ENCODE results near the gene GNAL.
"Not testable (repeated sequence)": the region's sequence is repeated elsewhere in the genome, so short reads cannot be mapped to it uniquely, and the experiment has no call there.

GNAL gene

DNA sequence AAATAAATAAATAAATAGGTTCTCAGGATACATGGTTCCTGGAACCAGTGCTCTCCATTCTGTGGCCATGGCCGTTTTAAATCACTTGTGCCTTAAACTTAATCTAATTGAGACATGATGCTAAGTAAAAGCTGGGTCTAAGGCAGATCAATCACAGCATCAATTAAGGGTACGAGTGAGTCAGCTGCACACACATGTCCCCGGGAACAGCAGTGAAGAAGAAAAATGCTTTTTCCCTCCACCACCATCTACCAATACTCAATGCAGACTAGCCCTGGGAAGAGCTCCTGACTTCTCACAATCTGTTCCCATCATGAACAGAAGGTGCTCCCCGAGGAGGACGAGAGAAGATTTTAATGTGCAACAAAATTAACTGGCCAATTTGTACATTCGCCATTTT, 155.4 kb downstream of the GNAL start:
- no peak for DNase-seq (ENCODE audit: low read depth in 2 of 2, low spot score in 1 of 2)

DNA sequence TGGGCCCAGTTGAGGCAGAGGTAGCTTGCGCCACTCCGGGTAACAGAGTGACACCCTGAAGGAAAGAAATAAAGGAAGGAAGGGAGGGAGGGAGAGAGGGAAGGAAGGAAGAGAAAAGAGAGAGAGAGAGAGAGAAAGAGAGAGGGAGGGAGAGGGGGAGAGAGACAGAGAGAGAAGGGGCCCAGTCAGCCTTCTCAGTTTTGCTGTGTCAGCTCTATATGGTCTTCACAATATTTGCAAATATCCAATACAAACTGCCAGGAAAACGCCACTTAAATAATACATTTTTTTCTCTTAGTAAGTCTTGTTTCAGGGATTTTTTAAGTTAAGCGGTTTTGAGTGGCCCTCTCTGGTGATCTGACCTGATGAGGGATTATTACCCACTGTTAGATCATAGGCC, 156.6 kb downstream of the GNAL start:
- DNase-seq (ENCODE audit: low read depth in 2 of 2, low spot score in 1 of 2): no peak

DNA sequence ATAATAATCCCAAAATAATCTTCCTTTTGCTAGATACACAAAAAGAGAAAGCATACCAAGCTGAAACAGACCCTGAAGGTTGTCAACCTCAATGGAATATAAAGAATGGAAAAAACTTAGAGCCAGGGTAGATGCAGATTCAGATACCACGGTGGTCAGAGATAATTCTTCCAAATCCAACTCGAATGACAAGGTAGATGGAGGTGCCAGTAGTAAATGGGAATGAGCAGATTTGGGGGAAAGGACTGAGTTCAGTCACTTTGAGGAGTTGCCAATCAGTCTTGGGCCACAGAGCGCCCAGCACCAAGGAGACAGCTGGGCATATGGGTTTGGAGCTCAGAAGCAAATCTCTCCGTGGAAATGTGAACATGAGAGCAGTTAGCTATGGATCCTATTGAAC, 158.7 kb downstream of the GNAL start:
- DNase-seq (ENCODE audit: low read depth in 2 of 2, low spot score in 1 of 2): no peak

DNA sequence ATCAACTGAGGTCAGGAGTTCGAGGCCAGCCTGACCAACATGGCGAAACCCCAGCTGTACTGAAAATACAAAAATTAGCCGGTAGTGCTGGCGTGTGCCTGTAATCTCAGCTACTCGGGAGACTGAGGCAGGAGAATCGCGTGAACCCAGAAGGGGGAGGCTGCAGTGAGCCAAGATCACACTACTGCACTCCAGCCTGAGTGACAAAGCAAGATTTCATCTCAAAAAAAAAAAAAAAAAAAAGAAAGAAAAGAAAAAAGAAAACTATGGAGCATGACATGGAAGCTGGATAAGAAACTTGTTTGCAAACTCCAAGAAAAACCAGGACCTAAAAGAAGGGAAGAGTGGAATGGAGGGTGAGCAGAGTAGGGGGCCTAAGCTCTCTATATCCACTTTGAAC, 160.2 kb downstream of the GNAL start:
- DNase-seq (ENCODE audit: low read depth in 2 of 2, low spot score in 1 of 2): no peak

DNA sequence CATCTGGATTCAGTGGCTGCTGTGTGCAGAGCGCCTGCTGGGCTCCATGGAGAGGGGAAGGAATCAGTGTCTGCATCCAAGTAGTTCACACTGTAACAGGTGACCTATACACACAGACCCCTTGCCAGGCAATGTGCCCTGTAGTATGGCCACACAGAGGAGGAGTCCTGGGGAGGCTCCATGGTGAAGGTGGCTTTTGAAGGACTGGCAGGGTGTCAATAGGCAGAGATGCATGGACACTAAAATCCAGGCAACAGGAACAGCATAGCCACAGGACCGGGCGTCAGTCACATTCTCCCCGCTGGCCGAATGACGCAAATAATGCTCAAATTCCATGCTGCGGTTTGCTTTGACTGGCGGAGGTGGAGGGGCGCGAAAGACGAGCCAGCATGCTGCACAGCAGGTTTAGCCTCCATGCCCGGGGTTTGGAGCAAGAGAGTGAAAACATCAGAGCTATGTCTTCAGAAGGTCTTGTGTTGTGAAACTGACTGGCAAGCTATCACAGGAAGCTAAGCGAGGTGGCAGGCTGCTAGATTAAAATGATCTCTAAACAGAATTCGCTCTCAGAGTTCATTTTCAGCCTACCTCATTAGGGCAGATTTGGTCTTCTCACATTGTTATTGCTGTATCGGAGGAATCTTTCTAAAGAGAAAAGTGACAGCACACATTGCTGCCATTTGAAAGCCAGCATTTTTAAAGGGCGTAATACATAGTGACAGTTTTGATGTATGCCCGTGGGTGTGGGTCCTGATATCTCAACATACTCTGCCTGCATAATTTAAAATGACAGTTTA, 161.0 kb downstream of the GNAL start:
- peak; percentile 20 to 33 for DNase-seq (ENCODE audit: low read depth in 2 of 2, low spot score in 1 of 2)

DNA sequence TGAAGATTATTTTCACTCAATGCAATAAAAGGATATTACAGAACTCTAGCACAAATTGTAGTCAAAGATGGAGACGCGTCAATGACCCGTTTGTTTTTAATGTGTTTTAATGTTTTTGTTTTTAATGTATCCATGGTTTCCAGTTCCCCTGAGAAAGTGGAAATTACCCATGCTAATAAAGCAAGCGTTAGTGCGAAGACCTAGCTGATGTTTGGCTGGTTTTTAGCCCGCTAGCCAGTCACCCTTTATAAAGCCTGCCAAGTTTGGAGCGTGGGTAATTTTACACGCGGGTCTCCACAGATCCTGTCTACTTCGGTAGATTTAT, 161.7 kb downstream of the GNAL start:
- DNase-seq (ENCODE audit: low read depth in 2 of 2, low spot score in 1 of 2): no peak

DNA sequence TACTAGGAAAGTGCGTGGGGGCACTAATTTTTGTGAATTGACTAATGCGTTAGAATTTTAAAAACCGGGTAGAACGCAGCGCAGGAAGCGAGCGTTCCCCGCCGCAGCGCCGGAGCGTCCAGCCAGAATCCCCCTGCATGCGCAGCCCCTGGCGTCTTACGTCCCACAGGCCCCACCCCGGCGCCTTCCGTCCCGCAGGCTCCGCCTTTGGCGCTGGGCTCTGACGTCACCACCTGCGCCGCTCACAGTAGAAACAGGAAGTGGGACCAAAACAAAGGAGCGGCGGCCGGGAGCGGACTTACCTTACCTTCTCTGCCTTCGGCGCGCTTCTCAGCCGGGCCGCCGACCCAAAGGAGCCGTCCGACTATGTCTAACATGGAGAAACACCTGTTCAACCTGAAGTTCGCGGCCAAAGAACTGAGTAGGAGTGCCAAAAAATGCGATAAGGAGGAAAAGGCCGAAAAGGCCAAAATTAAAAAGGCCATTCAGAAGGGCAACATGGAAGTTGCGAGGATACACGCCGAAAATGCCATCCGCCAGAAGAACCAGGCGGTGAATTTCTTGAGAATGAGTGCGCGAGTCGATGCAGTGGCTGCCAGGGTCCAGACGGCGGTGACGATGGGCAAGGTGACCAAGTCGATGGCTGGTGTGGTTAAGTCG, 162.2 kb downstream of the GNAL start, which contains the start of gene CHMP1B:
Gene CHMP1B, plus strand, starts transcription at position 268 of the 660 bp plus-strand sequence. Its CDS starts 99 bp downstream, at position 367.
- DNase-seq (ENCODE audit: low read depth in 2 of 2, low spot score in 1 of 2): peak; percentile 93 to 96

DNA sequence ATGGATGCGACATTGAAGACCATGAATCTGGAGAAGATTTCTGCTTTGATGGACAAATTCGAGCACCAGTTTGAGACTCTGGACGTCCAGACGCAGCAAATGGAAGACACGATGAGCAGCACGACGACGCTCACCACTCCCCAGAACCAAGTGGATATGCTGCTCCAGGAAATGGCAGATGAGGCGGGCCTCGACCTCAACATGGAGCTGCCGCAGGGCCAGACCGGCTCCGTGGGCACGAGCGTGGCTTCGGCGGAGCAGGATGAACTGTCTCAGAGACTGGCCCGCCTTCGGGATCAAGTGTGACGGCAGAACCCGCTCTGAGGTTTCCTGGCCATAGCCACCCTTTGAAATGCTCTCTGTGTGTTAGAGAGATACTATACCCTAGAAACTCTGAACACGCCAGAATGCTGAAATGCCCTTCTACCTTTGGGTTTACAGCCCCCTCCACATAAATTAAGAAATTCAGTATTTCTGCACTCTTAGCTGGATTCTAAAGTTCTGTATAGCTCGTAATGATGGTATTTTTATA, 162.8 kb downstream of the GNAL start:
- peak in 1 of 2 donors; percentile 11 for DNase-seq (ENCODE audit: low read depth in 2 of 2, low spot score in 1 of 2)

DNA sequence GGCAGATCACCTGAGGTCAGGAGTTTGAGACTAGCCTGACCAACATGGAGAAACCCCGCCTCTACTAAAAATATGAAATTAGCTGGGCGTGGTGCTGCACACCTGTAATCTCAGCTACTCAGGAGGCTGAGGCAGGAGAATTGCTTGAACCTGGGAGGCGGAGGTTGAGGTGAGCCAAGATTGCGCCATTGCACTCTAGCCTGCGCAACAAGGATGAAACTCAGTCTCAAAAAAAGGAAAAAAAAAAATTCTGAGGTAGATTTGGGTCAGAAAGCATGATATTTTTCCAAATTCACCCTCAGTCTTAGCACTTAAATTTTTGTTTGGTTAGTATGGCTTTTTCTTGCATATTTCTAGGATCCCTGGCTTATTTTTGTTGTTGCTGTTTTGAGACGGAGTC, 165.5 kb downstream of the GNAL start:
- DNase-seq (ENCODE audit: low read depth in 2 of 2, low spot score in 1 of 2): not testable (repeated sequence)

DNA sequence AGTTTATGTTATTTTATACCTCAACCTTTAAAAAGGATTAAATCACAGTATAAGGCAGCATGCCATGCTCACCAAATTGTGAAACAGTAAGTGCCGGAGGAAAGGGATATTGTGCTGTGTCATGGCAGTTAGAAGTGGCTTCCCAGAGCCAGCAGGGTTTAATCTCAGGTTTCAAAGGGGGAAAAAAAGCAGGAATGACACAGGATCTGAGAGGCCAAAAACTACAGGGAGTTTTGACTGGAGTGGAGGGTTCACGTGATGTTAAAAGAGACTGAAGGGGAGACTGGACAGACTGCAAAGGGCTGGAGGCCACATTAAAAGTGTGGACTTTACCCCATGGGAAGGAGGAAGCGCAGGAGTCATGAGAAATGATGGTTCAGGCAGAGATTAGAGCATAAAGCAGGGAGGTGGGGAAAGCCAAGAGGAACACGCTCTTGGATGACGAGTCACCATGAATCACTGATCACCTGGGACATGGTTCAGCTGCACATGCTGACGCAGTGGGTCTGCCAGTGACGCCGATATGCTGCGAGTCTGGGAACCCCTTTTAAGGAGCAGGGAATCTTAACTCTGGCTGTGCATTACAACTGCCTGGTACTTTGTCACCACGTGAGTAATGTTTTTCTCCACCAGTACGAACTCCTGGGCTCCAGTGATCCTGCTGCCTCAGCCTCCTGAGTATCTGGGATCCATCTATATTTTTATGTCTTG, 168.3 kb downstream of the GNAL start:
- no peak for DNase-seq (ENCODE audit: low read depth in 2 of 2, low spot score in 1 of 2)

DNA sequence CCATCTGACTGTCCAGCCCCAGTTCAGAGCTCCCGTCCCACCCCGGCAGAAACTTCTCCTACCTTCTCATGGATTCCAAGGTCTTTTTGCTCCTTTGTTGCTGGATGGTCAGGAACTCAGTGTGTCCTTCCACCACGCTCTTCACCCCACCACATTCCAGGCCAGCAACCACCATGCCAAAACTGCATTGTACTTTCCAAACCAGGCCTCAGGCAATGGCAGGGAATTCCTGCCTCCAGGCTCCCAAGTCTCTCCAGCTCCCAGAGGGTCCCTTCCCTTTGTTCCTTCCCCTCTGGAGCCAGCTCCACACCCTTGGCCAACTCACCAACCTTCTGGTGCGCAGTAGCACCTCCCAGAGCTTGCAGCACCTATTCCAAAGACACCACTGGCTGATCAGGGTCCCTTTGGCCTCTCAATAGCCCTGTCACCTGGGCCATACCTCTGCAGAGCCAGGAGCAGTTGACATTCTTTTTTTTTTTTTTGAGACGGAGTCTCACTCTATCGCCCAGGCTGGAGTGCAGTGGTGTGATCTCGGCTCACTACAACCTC, 170.3 kb downstream of the GNAL start:
- no peak for DNase-seq (ENCODE audit: low read depth in 2 of 2, low spot score in 1 of 2)

DNA sequence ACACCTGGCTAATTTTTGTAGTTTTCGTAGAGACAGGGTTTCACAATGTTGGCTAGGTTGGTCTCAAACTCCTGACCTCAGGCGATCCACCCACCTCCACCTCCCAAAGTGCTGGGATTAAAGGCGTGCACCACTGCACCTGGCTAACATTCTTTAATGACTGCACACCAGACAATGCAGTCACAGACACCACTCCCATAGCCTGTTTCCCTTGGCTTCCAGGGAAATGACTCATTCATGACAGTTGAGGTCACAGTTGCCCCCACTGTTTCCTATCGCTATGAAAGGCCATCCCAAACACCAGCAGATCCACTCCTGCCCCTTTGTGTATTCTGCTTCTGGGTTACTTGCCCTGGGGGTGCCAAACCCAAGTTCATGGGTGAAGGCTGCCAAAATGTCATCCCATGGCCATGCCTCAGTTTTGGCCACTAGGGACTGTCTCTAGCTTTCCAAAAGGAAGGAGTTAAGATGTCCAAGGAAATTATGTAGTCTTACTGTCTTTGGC, 170.9 kb downstream of the GNAL start:
- DNase-seq (ENCODE audit: low read depth in 2 of 2, low spot score in 1 of 2): no peak

DNA sequence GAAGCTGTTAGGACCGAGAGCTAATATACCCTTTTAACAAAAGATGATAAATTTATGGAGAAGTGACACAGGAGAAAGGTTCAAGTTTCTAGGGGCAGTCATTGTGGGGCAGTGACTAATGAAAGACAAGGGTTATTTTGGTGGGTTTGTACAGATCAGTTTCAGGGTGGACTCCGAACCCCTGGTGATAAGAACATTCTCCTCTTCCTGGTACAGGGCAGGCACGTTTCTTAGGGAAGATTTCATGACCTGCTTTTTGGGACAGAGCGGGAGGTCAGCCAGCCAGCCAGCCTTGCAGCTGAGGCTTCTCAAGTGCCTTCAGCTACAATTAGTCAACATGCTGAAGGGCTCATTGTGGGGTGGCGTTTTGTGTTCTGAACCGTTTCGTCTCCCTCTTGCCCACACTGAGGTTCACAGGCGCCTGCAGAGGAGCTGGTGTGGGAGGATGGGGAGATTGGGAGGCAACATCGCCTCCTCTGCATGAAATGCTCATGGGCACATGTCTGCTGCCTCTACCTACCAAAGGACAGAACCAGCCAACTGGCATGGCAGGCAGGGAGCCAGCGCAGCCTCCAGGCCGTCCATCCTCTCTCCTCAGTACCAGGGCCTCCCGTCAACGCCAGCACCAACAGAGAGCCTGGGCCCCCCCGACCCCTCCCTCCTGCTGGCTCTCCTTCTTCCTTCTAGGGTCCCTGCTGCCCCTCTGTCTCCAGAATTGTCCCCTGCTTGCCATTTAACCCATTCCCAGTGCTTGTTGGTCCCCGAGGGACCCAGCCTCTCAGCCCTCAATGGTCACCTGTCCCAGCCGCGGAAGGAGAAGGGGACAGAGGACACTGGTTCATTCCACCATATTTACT, 171.8 kb downstream of the GNAL start:
- no peak for DNase-seq (ENCODE audit: low read depth in 2 of 2, low spot score in 1 of 2)

DNA sequence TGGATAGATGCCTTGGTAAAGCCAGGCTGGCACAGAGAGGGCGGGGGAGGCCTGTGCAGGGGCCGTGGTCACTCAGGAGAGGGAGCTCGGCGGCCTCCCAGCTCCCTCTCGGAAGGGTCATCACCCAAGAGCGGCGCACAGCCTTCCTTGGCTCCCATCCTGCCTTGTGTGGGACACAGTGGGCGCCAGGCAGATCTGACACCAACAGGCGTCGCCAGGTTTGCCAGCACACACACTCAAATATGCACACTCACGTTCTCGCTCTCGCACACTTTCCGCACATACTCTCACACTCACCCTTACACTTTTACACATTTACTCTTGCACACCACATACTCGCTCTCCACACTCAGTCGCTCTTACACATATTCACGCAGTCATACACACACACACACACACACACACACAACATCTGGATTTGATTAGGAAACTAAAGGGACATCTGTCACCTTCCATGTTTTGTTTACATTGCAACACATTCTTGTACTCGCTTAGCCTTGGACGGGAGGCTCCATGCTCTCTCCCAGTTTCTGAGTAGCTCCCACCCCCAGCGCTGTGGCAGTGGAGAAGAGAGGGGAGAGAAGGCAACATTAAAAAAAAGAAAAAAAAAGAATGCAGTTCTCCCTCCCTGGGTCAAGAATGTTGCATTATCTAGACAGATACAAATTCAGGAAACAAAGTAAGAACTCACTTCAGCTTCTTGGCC, 172.7 kb downstream of the GNAL start:
- DNase-seq (ENCODE audit: low read depth in 2 of 2, low spot score in 1 of 2): no peak

DNA sequence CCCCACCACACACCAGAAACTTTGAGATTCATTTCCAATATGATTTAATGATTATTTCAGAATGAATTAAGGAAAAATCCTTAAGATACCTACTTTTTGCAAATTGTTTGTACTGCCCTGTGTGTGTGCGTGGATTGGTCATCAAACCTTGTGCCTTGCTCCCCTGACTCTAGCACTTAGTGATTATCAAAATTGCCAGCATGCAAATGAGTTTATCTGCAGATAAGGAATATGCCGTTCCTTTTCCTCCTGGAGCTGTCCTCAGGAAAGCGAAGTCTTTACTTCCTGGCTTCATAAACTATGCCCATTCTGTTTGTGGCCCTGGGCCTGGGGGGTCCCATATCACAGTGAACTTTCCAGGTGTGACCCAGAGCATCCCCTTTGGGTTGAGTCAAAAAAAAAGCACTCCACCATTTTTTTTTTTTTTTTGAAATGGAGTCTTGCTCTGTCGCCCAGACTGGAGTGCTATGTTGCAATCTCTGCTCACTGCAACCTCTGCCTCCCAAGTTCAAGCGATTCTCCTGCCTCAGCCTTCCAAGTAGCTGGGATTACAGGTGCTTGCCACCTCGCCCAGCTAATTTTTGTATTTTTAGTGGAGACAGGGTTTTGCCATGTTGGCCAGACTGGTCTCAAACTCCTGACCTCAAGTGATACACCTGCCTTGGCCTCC, 173.5 kb downstream of the GNAL start:
- DNase-seq (ENCODE audit: low read depth in 2 of 2, low spot score in 1 of 2): no peak

DNA sequence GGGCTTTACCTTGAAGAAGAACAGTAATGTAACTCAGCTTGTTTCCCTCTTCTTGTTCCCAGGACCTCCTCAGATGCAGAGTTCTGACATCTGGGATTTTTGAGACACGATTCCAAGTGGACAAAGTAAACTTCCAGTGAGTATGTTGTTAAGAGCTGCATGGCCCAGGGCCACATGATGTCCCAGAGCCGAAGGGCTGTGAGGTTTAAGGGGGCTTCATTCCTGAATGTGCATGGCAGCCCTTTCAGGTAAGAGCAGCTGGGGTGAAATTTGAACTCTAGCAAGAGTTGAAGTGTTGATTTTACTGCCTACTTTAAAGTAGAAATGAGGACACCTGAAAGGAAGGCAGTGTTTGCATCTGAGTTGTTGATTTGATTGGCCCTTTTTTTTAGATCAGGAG, 175.4 kb downstream of the GNAL start:
- DNase-seq (ENCODE audit: low read depth in 2 of 2, low spot score in 1 of 2): no peak

DNA sequence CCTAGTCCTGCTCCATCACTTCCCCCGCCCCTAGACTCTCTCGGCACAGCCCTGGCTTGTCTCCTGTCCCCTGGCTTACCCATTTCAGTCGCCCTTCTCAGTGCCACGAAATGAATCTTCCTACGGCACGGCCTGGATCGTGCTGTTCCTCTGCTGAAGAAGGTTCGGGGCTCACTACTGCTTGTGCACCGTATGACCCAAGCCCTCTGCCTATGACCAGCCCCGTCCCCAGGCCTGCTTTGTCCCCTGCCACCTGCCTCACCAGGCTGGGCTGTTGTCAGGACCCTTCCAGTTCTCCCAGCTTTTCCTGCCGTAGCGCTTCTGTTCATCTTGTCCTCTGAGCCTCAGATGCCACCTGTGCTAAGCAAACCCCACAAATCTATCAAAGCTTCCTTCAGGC, 176.0 kb downstream of the GNAL start:
- DNase-seq (ENCODE audit: low read depth in 2 of 2, low spot score in 1 of 2): no peak

DNA sequence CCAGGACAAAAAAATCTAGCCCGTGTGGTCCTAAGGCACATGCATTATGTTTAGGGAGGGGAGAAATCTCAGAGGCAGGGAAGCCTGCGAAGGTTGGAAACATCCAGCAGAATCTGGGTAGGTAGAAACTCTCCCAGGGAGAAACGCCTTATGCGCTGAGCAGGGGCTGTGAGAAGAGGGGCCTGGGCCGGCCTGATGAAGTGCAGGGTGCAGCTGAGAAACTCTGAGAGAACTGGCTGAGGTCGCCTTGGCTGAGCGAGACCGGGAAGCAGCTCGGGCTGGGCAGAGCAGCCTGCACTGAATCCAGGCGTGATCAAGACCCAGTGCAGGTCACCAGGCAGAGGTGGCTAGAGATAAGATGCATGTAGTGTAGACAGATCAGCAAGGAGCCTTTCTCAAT, 177.3 kb downstream of the GNAL start:
- no peak for DNase-seq (ENCODE audit: low read depth in 2 of 2, low spot score in 1 of 2)

DNA sequence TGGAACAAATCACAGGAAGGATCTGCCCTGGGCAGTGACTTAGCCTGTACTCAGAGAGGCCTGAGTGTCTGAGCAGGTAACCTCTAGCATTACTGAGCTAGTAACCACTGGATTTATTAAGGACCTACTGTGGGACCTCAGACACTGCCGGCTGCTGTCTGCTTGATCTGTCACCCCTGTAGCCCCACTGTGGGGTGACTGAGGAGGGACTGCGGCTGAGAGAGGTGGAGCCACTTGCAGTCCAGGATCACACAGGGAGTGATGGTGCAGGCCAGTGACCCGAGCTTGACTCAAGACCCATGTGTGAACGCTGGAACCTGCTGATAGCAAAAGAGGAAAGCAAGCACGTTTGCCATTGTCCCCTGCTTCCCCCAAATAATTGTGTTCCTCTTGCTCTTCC, 177.7 kb downstream of the GNAL start:
- no peak for DNase-seq (ENCODE audit: low read depth in 2 of 2, low spot score in 1 of 2)

All from stimulated activated CD8-positive, alpha-beta memory T cell treated with anti-CD3 and anti-CD28 coated beads, Interleukin-4, amount 100 ng/mL, for 1 hour (primary cell).